ENCODE data around the gene VMP1.

DNA sequence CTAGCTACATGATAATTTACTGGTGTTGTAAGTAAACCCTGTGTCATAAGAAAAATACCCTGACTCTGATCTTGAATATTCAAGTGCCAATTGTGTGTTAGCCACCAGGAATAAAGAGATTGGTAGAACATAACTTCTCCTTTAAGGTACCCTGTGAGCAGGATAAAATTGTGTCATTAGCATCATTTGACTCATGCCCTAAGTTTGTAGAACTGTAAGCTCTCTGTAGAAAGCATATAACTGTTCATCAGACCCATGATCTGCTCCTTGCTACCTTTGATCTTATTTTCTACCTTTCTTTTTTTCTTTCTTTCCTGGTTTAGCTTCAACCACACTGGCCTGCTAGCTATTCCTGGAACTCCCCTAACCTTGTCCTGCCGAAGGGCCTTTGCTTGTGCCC lies 36.1 kb upstream of the VMP1 start:
- TF ChIP-seq, protein P1, sequence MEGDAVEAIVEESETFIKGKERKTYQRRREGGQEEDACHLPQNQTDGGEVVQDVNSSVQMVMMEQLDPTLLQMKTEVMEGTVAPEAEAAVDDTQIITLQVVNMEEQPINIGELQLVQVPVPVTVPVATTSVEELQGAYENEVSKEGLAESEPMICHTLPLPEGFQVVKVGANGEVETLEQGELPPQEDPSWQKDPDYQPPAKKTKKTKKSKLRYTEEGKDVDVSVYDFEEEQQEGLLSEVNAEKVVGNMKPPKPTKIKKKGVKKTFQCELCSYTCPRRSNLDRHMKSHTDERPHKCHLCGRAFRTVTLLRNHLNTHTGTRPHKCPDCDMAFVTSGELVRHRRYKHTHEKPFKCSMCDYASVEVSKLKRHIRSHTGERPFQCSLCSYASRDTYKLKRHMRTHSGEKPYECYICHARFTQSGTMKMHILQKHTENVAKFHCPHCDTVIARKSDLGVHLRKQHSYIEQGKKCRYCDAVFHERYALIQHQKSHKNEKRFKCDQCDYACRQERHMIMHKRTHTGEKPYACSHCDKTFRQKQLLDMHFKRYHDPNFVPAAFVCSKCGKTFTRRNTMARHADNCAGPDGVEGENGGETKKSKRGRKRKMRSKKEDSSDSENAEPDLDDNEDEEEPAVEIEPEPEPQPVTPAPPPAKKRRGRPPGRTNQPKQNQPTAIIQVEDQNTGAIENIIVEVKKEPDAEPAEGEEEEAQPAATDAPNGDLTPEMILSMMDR (IDR thresholded peaks at IDR 0.05; ENCODE audit: insufficient read depth, low read depth, low read length): no peak
- TF ChIP-seq EZH2 (IDR thresholded peaks at IDR 0.05; ENCODE audit: insufficient read depth, low read length): no peak
